Adipose tissue (tissue), 3 donors: ENCODE results near the gene DNAJA1. TPM values are rescaled to one million over a fixed set of nuclear protein-coding genes. Genes with fewer than 3 reads are reported as not detected.
A peak's percentile ranks its signal among the peaks of the same experiment; 100 is the strongest.

Experiments
- H3K27ac ChIP-seq: one replicate; pipeline ENCODE4 v1.5.1; 2013; ENCODE audit warnings: low read depth, low read length
- WGBS, 3 donors: extraction: QIAGEN DNeasy Blood & Tissue Kit; methylation state at CpG; one replicate each; pipeline ENCODE4 v1.1.7; 2013; 5-methylcytosine and 5-hydroxymethylcytosine counted together
- polyA plus RNA-seq, 3 donors: library from polyadenylated mRNA; stranded (reverse); fragments of 200-250 nt; gene quantifications; one replicate each; pipeline ENCODE4 v1.2.3, GENCODE V29; 2013
- donor health status: healthy with polysubstance abuse.
- donor health status: Bipolar disorder and iron deficiency.
- donor health status: healthy.

DNAJA1 gene
- polyA plus RNA-seq, 3 donors, result 35.6 to 127 (median 115) TPM

- 6 to 17% (median 16%) methylated on average over 30 to 33 of the region's 33 CpGs for WGBS, 3 donors
- H3K27ac ChIP-seq, result peak overlapping the region; percentile 86
Measured at GRCh38 chr9:33024126-33024965, 727 bp upstream of the DNAJA1 start.

GRCh38 chr9:33025572-33026342 is 684 bp downstream of the DNAJA1 start:
- peak overlapping the region; percentile 89 for H3K27ac ChIP-seq
- 1 to 3% (median 2%) methylated on average over 24 to 36 of the region's 36 CpGs for WGBS, 3 donors

GRCh38 chr9:33029231-33029786 is 4.2 kb downstream of the DNAJA1 start:
- H3K27ac ChIP-seq, result no peak overlapping the region
- 16 to 20% (median 19%) methylated on average over 4 of the region's 4 CpGs for WGBS, 3 donors

- WGBS, 3 donors, result 82 to 87% (median 87%) methylated on average over 5 of the region's 5 CpGs
- no peak overlapping the region for H3K27ac ChIP-seq
Measured at GRCh38 chr9:33030285-33030684, 5.2 kb downstream of the DNAJA1 start.

- 39 to 66% (median 54%) methylated on average over 1 of the region's 1 CpG for WGBS, 3 donors
- H3K27ac ChIP-seq, result no peak overlapping the region
Measured at GRCh38 chr9:33032292-33032691, 7.2 kb downstream of the DNAJA1 start.

- no peak overlapping the region for H3K27ac ChIP-seq
- 53 to 69% (median 65%) methylated on average over 5 of the region's 5 CpGs for WGBS, 3 donors
Measured at GRCh38 chr9:33032865-33033264, 7.8 kb downstream of the DNAJA1 start.

GRCh38 chr9:33040792-33041431 is 15.8 kb downstream of the DNAJA1 start:
- 88 to 94% (median 92%) methylated on average over 9 of the region's 9 CpGs for WGBS, 3 donors
- no peak overlapping the region for H3K27ac ChIP-seq

GRCh38 chr9:33041432-33042188 is 16.5 kb downstream of the DNAJA1 start:
- 79 to 88% (median 80%) methylated on average over 10 of the region's 10 CpGs for WGBS, 3 donors
- H3K27ac ChIP-seq, result no peak overlapping the region

GRCh38 chr9:33042473-33042872 is 17.4 kb downstream of the DNAJA1 start:
- WGBS, 3 donors, result 31 to 75% (median 64%) methylated on average over 8 of the region's 8 CpGs
- no peak overlapping the region for H3K27ac ChIP-seq

- WGBS, 3 donors, result 30 to 61% (median 40%) methylated on average over 8 of the region's 8 CpGs
- no peak overlapping the region for H3K27ac ChIP-seq
Measured at GRCh38 chr9:33043671-33044070, 18.6 kb downstream of the DNAJA1 start.

GRCh38 chr9:33044162-33044673 is 19.1 kb downstream of the DNAJA1 start:
- WGBS, 3 donors, result 0 to 1% (median 0%) methylated on average over 41 of the region's 41 CpGs
- peak overlapping the region; percentile 72 for H3K27ac ChIP-seq

- H3K27ac ChIP-seq, result no peak overlapping the region
- WGBS, 3 donors, result 27 to 48% (median 38%) methylated on average over 12 of the region's 12 CpGs
Measured at GRCh38 chr9:33044677-33045282, 19.7 kb downstream of the DNAJA1 start.

GRCh38 chr9:33046061-33046460 is 21.0 kb downstream of the DNAJA1 start:
- no peak overlapping the region for H3K27ac ChIP-seq
- WGBS, 3 donors, result 67 to 81% (median 69%) methylated on average over 1 of the region's 1 CpG

- 80 to 87% (median 82%) methylated on average over 2 of the region's 2 CpGs for WGBS, 3 donors
- no peak overlapping the region for H3K27ac ChIP-seq
Measured at GRCh38 chr9:33048054-33048465, 23.0 kb downstream of the DNAJA1 start.

- WGBS, 3 donors, result 86 to 96% (median 95%) methylated on average over 2 of the region's 2 CpGs
- no peak overlapping the region for H3K27ac ChIP-seq
Measured at GRCh38 chr9:33049680-33050361, 24.7 kb downstream of the DNAJA1 start.

GRCh38 chr9:33051144-33051543 is 26.1 kb downstream of the DNAJA1 start:
- WGBS, 3 donors, result 90 to 99% (median 92%) methylated on average over 4 of the region's 4 CpGs
- no peak overlapping the region for H3K27ac ChIP-seq
